A549 (cell line): Measurements from ENCODE around the gene HTRA3.
"Not testable (repeated sequence)": the region's sequence is repeated elsewhere in the genome, so short reads cannot be mapped to it uniquely, and the experiment has no call there.

Source experiments
- CEBPB ChIP-seq, 2 experiments: fragments of >200 bp in 1 of 2; sonication (Bioruptor Twin) in 1 of 2; formaldehyde crosslinking in 1 of 2; IDR thresholded peaks; 2 replicates each; pipeline ENCODE4 v1.6.1; 2012 to 2016
- CHD2 ChIP-seq: fragments of 150-350 bp; IDR thresholded peaks from 2 replicates; pipeline ENCODE4 v1.6.1; 2014; ENCODE audit warnings: low read length; ENCODE audit not compliant: partially characterized antibody
- CTCF ChIP-seq: fragments of >200 bp; sonication (Bioruptor Twin); formaldehyde crosslinking; IDR thresholded peaks from 3 replicates; pipeline ENCODE4 v1.5.1; 2016
- HMGXB4 ChIP-seq: fragments of 250-450 bp; sonication (Bioruptor Pico); IDR thresholded peaks from 2 replicates; pipeline ENCODE4 v1.5.0; 2021; ENCODE audit warnings: mild to moderate bottlenecking, moderate library complexity, borderline replicate concordance
- JUN ChIP-seq, 2 experiments: fragments of >200 bp; sonication (Bioruptor Twin); formaldehyde crosslinking; IDR thresholded peaks; 2 replicates in 1 of 2; 3 replicates in 1 of 2; pipeline ENCODE4 v1.6.1; 2016 to 2017
- MAX ChIP-seq: IDR thresholded peaks from 2 replicates; pipeline ENCODE4 v1.6.1; 2012
- MYC ChIP-seq: IDR thresholded peaks from 2 replicates; pipeline ENCODE4 v1.6.1; 2012; ENCODE audit warnings: mild to moderate bottlenecking, inconsistent platforms, low read length, improper control_type of control experiment, borderline replicate concordance
- POLR2A ChIP-seq: IDR thresholded peaks from 2 replicates; pipeline ENCODE4 v1.6.1; 2012; ENCODE audit warnings: mild to moderate bottlenecking, low read length
- REST ChIP-seq: fragments of 200-600 bp; sonication (generic); IDR thresholded peaks from 2 replicates; pipeline ENCODE4 v1.6.1; 2016; ENCODE audit warnings: antibody characterized with exemption, mild to moderate bottlenecking, moderate library complexity
- RNF2 ChIP-seq: fragments of 200-600 bp; sonication (generic); IDR thresholded peaks from 2 replicates; pipeline ENCODE4 v1.6.1; 2016; ENCODE audit warnings: low read depth, mild to moderate bottlenecking, antibody characterized with exemption, moderate library complexity, borderline replicate concordance
- ZFP36 ChIP-seq: fragments of 450-650 bp; IDR thresholded peaks from 2 replicates; pipeline ENCODE4 v1.6.1; 2014; ENCODE audit warnings: borderline replicate concordance; ENCODE audit not compliant: partially characterized antibody
- ZSCAN20 ChIP-seq: fragments of 250-450 bp; sonication (Bioruptor Pico); IDR thresholded peaks from 2 replicates; pipeline ENCODE4 v1.8.0; 2022; ENCODE audit warnings: mild to moderate bottlenecking, moderate library complexity

- not testable (repeated sequence) for TF ChIP-seq HMGXB4; CHD2; ZFP36; POLR2A; CTCF; RNF2; MAX; CEBPB (IDR thresholded peaks at IDR 0.05); JUN (IDR thresholded peaks at IDR 0.05); MYC; ZSCAN20; REST
Observed at GRCh38 chr4:8349236-8349635, 79.7 kb downstream of the HTRA3 start.
